ENCODE data around the gene BIN1.

BIN1 gene

DNA sequence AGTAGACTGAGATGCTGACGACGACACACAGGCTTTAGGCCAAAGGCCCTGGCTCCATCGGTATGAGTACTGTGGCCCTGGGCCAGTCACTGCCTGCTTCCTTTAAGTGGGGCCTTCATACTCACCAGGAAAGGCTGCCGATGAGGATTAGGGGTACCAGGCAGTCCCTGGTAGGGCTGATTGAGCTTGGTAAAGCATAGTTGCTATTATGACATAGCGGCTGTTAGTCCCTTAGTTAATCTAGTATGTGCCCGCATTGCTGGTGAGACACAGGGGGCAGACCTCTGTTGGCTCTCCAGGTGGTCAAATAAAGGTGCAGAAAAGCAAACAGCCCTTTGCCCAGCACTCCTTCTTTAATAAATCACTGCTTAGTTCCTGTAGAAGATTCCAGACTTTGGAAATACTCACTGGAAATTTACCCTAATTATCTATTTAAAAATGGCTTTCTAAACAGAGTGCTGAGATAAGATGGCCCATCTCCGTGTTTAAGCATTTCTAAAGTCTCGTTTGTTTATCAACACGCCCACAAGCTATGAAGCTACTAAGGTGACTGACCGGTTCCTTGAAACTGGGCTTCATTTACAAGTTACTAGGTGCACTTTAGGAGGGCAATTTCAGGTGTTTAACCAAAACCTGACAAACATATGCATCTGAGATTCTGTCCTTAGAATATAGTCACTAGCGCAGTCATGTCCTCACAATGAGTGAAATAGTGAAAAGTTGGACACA is 8.7 kb upstream of the BIN1 start:
- Histone ChIP-seq H3K18ac (ENCODE audit: low read length) (no peak overlapping the region), H4K91ac (ENCODE audit: low read depth, low read length) (no peak overlapping the region), H2AFZ (ENCODE audit: insufficient read depth, low read length, poor library complexity) (no peak overlapping the region), H3K9ac (ENCODE audit: low read length) (no peak overlapping the region), H3K4me1 (ENCODE audit: control insufficient read depth in 1 of 2, insufficient read depth in 2 of 2, low read length in 2 of 2) (no peaks in the 10 kb centered on the region), H4K12ac (ENCODE audit: low read depth, low read length) (no peak overlapping the region), H3K4me3 (ENCODE audit: low read depth, low read length) (no peak overlapping the region), H3K79me2 (ENCODE audit: control insufficient read depth, insufficient read depth, low read length, poor library complexity) (no peaks in the 10 kb centered on the region), H4K8ac (ENCODE audit: low read depth, low read length) (no peak overlapping the region), H2BK120ac (ENCODE audit: insufficient read depth, low read length, poor library complexity) (no peak overlapping the region), H3K79me1 (ENCODE audit: low read length) (no peaks in the 10 kb centered on the region), H3K4me2 (ENCODE audit: low read length) (no peak overlapping the region), H3K27ac (ENCODE audit: low read depth, low read length) (no peak overlapping the region), H2AK5ac (ENCODE audit: low read length) (no peak overlapping the region), H3K36me3 (ENCODE audit: control insufficient read depth in 1 of 2, insufficient read depth in 2 of 2, low read length in 2 of 2) (no peaks in the 10 kb centered on the region), H3K14ac (ENCODE audit: low read length) (no peak overlapping the region), H2BK5ac (ENCODE audit: low read depth, low read length, poor library complexity) (no peak overlapping the region), H3K9me3 (ENCODE audit: insufficient read depth, low read depth, low read length) (peaks cover 5% of the 10 kb centered on the region), H3K27me3 (ENCODE audit: insufficient read depth, low read length) (no peaks in the 10 kb centered on the region), H3K4ac (ENCODE audit: low read depth, low read length) (no peak overlapping the region), H2BK12ac (ENCODE audit: low read length) (no peak overlapping the region), H3K23ac (ENCODE audit: low read length) (no peak overlapping the region)
- DNase-seq: no peak
- no CpG with 5 or more reads among the region's 11 CpGs for WGBS (ENCODE audit: extremely low coverage, insufficient coverage, insufficient read length)

DNA sequence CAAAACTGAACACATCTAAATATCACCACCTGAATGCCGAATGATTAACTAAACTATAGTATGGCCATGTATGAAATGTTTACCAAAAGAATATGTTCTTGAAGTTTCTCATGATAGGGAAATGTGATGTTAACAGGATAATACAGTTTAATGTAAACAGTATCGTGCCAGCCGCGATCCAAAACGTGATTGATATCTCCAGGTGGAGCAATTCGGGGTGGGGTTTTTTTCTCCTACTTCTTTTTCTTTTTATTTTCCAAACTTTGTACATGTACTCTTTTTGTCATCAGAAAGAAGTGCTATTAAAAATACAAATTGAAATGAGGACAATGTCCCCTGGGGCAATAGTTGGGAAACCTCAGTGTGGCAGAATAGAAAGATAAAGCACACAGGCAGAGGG is 4.0 kb upstream of the BIN1 start:
- Histone ChIP-seq H2AFZ (ENCODE audit: insufficient read depth, low read length, poor library complexity) (no peak overlapping the region), H3K27ac (ENCODE audit: low read depth, low read length) (no peak overlapping the region), H4K8ac (ENCODE audit: low read depth, low read length) (no peak overlapping the region), H3K18ac (ENCODE audit: low read length) (no peak overlapping the region), H2BK5ac (ENCODE audit: low read depth, low read length, poor library complexity) (no peak overlapping the region), H3K79me2 (ENCODE audit: control insufficient read depth, insufficient read depth, low read length, poor library complexity) (peaks cover under 1% of the 10 kb centered on the region), H2BK120ac (ENCODE audit: insufficient read depth, low read length, poor library complexity) (no peak overlapping the region), H2BK12ac (ENCODE audit: low read length) (no peak overlapping the region), H3K14ac (ENCODE audit: low read length) (no peak overlapping the region), H3K9ac (ENCODE audit: low read length) (no peak overlapping the region), H3K27me3 (ENCODE audit: insufficient read depth, low read length) (no peaks in the 10 kb centered on the region), H3K4ac (ENCODE audit: low read depth, low read length) (no peak overlapping the region), H3K4me2 (ENCODE audit: low read length) (no peak overlapping the region), H3K23ac (ENCODE audit: low read length) (no peak overlapping the region), H2AK5ac (ENCODE audit: low read length) (no peak overlapping the region), H3K9me3 (ENCODE audit: insufficient read depth, low read depth, low read length) (peaks cover 2% of the 10 kb centered on the region), H3K36me3 (ENCODE audit: control insufficient read depth in 1 of 2, insufficient read depth in 2 of 2, low read length in 2 of 2) (no peaks in the 10 kb centered on the region), H4K12ac (ENCODE audit: low read depth, low read length) (no peak overlapping the region), H3K4me3 (ENCODE audit: low read depth, low read length) (no peak overlapping the region), H3K4me1 (ENCODE audit: control insufficient read depth in 1 of 2, insufficient read depth in 2 of 2, low read length in 2 of 2) (peaks cover 5 to 7% of the 10 kb centered on the region in 2 experiments), H3K79me1 (ENCODE audit: low read length) (peaks cover 8% of the 10 kb centered on the region), H4K91ac (ENCODE audit: low read depth, low read length) (no peak overlapping the region)
- no peak for DNase-seq
- WGBS (ENCODE audit: extremely low coverage, insufficient coverage, insufficient read length): no CpG with 5 or more reads among the region's 6 CpGs

DNA sequence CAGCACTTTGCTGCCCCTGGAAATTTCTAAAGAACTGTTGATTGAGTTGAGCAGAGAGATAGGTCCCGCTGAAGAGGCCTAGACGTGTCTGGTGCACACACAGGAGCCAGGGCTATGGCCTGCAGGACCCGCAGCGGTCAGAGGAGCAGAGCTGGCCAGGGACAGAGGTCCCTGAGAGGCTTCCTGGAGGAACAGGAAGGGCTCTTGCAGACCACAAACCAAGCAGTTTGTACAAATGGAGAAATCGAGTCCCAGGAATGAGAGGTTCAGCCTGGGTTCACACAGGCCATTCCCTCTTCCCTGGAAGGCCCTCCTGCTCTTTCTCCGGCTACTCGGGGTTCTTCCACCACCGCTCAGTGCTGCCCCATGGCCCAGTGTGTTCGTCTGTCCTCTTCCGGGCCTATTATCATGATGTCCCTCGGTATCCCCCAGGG is 1.2 kb upstream of the BIN1 start:
- H3K4ac ChIP-seq (ENCODE audit: low read depth, low read length): no peak overlapping the region
- DNase-seq: no peak
- H4K12ac ChIP-seq (ENCODE audit: low read depth, low read length): no peak overlapping the region
- no peaks in the 10 kb centered on the region for H3K27me3 ChIP-seq (ENCODE audit: insufficient read depth, low read length)
- peaks cover 8% of the 10 kb centered on the region for H3K79me1 ChIP-seq (ENCODE audit: low read length)
- H3K9ac ChIP-seq (ENCODE audit: low read length): no peak overlapping the region
- H3K14ac ChIP-seq (ENCODE audit: low read length): no peak overlapping the region
- no peak overlapping the region for H4K91ac ChIP-seq (ENCODE audit: low read depth, low read length)
- peaks cover 2% of the 10 kb centered on the region for H3K9me3 ChIP-seq (ENCODE audit: insufficient read depth, low read depth, low read length)
- H2BK12ac ChIP-seq (ENCODE audit: low read length): no peak overlapping the region
- H4K8ac ChIP-seq (ENCODE audit: low read depth, low read length): no peak overlapping the region
- H2AFZ ChIP-seq (ENCODE audit: insufficient read depth, low read length, poor library complexity): no peak overlapping the region
- no peak overlapping the region for H3K18ac ChIP-seq (ENCODE audit: low read length)
- no peak overlapping the region for H2BK120ac ChIP-seq (ENCODE audit: insufficient read depth, low read length, poor library complexity)
- no peak overlapping the region for H3K27ac ChIP-seq (ENCODE audit: low read depth, low read length)
- H3K4me3 ChIP-seq (ENCODE audit: low read depth, low read length): no peak overlapping the region
- WGBS (ENCODE audit: extremely low coverage, insufficient coverage, insufficient read length): no CpG with 5 or more reads among the region's 11 CpGs
- H3K4me1 ChIP-seq (ENCODE audit: control insufficient read depth in 1 of 2, insufficient read depth in 2 of 2, low read length in 2 of 2): peaks cover 11 to 17% of the 10 kb centered on the region in 2 experiments
- H3K23ac ChIP-seq (ENCODE audit: low read length): no peak overlapping the region
- no peak overlapping the region for H2BK5ac ChIP-seq (ENCODE audit: low read depth, low read length, poor library complexity)
- H3K79me2 ChIP-seq (ENCODE audit: control insufficient read depth, insufficient read depth, low read length, poor library complexity): peaks cover 3% of the 10 kb centered on the region
- no peak overlapping the region for H3K4me2 ChIP-seq (ENCODE audit: low read length)
- no peak overlapping the region for H2AK5ac ChIP-seq (ENCODE audit: low read length)
- no peaks in the 10 kb centered on the region for H3K36me3 ChIP-seq (ENCODE audit: control insufficient read depth in 1 of 2, insufficient read depth in 2 of 2, low read length in 2 of 2)

DNA sequence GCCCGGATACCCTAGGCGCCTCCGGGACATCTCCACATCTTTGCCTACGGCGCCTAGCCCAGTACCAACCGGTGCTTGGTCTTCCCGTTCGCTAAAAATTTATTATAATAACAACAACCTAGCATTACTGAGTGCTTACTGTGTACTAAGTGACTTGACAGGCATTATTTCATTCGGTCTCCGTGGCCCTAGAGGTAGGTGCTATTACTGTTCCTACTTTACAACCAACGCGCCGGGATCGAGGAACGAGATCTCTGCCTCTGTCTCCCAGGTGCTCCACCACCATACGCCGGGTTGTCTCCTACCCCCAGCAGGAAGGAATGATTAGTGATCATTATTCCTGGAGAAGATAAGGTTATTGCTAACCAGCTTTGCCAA is 657 bp upstream of the BIN1 start:
- Histone ChIP-seq H3K27me3 (ENCODE audit: insufficient read depth, low read length) (no peaks in the 10 kb centered on the region), H2BK5ac (ENCODE audit: low read depth, low read length, poor library complexity) (no peak overlapping the region), H4K91ac (ENCODE audit: low read depth, low read length) (no peak overlapping the region), H3K14ac (ENCODE audit: low read length) (no peak overlapping the region), H3K9me3 (ENCODE audit: insufficient read depth, low read depth, low read length) (peaks cover 2% of the 10 kb centered on the region), H3K4me3 (ENCODE audit: low read depth, low read length) (peak overlapping the region; percentile 86), H2BK12ac (ENCODE audit: low read length) (no peak overlapping the region), H2BK120ac (ENCODE audit: insufficient read depth, low read length, poor library complexity) (peak overlapping the region; percentile 31), H3K23ac (ENCODE audit: low read length) (no peak overlapping the region), H3K18ac (ENCODE audit: low read length) (peak overlapping the region; percentile 28), H3K27ac (ENCODE audit: low read depth, low read length) (no peak overlapping the region), H2AK5ac (ENCODE audit: low read length) (no peak overlapping the region), H4K12ac (ENCODE audit: low read depth, low read length) (no peak overlapping the region), H3K36me3 (ENCODE audit: control insufficient read depth in 1 of 2, insufficient read depth in 2 of 2, low read length in 2 of 2) (no peaks in the 10 kb centered on the region), H3K4me2 (ENCODE audit: low read length) (peak overlapping the region; percentile 98), H3K4ac (ENCODE audit: low read depth, low read length) (no peak overlapping the region), H3K79me2 (ENCODE audit: control insufficient read depth, insufficient read depth, low read length, poor library complexity) (peaks cover 3% of the 10 kb centered on the region), H4K8ac (ENCODE audit: low read depth, low read length) (peak overlapping the region; percentile 39), H2AFZ (ENCODE audit: insufficient read depth, low read length, poor library complexity) (peak overlapping the region; percentile 58), H3K4me1 (ENCODE audit: control insufficient read depth in 1 of 2, insufficient read depth in 2 of 2, low read length in 2 of 2) (peaks cover 11 to 17% of the 10 kb centered on the region in 2 experiments), H3K9ac (ENCODE audit: low read length) (no peak overlapping the region), H3K79me1 (ENCODE audit: low read length) (peaks cover 8% of the 10 kb centered on the region)
- no CpG with 5 or more reads among the region's 17 CpGs for WGBS (ENCODE audit: extremely low coverage, insufficient coverage, insufficient read length)
- peak in 1 of 2 donors; percentile 54 for DNase-seq
